PC-3 (cell line): ENCODE data around the gene BCAR3.

Experiments used
- CTCF ChIP-seq: fragments of 300-600 bp; sonication (generic); conservative IDR thresholded peaks from 2 replicates; pipeline ENCODE4 v1.5.1; 2017; ENCODE audit warnings: antibody characterized with exemption, low read depth, mild to moderate bottlenecking, low read length
- EZH2 ChIP-seq: fragments of 300-600 bp; sonication (generic); IDR thresholded peaks from one replicate; pipeline ENCODE4 v1.6.1; 2017; ENCODE audit warnings: antibody characterized with exemption, mild to moderate bottlenecking, low read length; ENCODE audit not compliant: unreplicated experiment

- TF ChIP-seq EZH2, result no peak
- no peak for TF ChIP-seq CTCF
These were observed 78.5 kb downstream of the BCAR3 start for GRCh38 chr1:93603106-93603505.
